Motor neuron (in vitro differentiated cells): ENCODE data around the gene ADK. TPM values are rescaled to one million over a fixed set of nuclear protein-coding genes. Genes with fewer than 3 reads are reported as not detected.

Source experiments
- ATAC-seq, 8 experiments: fragments of 200-7000 bp; cut with Tn5 transposase; replicated peaks in 6 of 8; 2 replicates each; pipeline ENCODE4 v1.8.0; 2021; ENCODE audit warnings: mild to moderate bottlenecking in 8 of 8, moderate library complexity in 8 of 8
- H3K27ac ChIP-seq, 2 donors: fragments of 250-450 bp; sonication (Bioruptor Pico); 2 replicates each; pipeline ENCODE4 v1.9.0; 2021; ENCODE audit warnings: antibody characterized with exemption in 2 of 2, mild to moderate bottlenecking in 2 of 2, moderate library complexity in 1 of 2
- H3K4me1 ChIP-seq, 2 donors: fragments of 250-450 bp; sonication (Bioruptor Pico); replicated peaks in 1 of 2; 2 replicates each; pipeline ENCODE4 v1.6.1; 2021; ENCODE audit warnings: antibody characterized with exemption in 2 of 2, mild to moderate bottlenecking in 2 of 2, moderate library complexity in 1 of 2
- H3K4me3 ChIP-seq, 5 donors: fragments of 250-450 bp; sonication (Bioruptor Pico); 2 replicates each; pipeline ENCODE4 v1.9.0; 2021; ENCODE audit warnings: antibody characterized with exemption in 5 of 5, mild to moderate bottlenecking in 5 of 5, moderate library complexity in 4 of 5
- WGBS, 10 experiments: fragments of 450-650 bp; shearing (Covaris generic); methylation state at CpG; one replicate each; pipeline ENCODE4 v1.0.0; 2022; 5-methylcytosine and 5-hydroxymethylcytosine counted together
- in situ Hi-C, 9 experiments: fragments of 400-800 bp; cut with MboI; loops; one replicate each; pipeline ENCODE4 v1.15.0; 2021; ENCODE audit warnings: low sequenced_read_pairs in 9 of 9, low pct_unique_long_range_greater_than_20kb in 2 of 9; ENCODE audit not compliant: unreplicated experiment in 9 of 9
- total RNA-seq, 8 experiments: library from RNA; unstranded; fragments of 300-600 nt; gene quantifications; 2 replicates each; pipeline versions ENCODE4 v1.2.3 to v1.2.4, GENCODE V29; 2022

The ADK gene
- total RNA-seq, 8 experiments from 2014 or later: 22.9 to 46.8 (median 31.7) TPM

DNA sequence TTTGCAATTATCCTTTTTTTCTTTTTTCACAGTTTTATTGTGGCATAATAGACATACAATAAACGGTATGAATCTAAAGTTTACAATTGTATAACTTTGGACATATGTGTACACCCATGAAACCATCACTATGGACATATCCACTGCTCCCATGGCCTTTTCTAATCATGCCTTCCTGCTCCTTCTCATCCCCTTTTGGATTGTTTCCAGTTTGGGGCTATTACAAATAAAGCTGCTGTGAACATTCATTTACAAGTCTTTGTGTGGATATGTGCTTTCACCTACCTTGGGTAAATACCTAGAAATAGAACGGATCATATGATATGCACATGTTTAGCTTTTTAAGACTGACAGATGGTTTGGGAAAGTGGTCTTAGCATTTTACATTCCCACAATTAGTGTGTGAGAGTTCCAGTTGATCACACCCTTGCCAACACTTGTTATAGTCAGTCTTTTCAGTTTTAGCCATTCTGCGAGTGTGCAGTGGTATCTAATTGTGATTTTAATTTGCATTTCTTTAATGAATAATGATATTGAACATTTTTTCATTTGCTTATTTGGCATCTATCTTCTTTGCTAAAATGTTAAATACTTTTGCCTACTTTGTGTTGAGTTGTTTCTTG is 554.4 kb downstream of the ADK start:
- Histone ChIP-seq H3K4me3 (no peak overlapping the region), H3K27ac (no peak overlapping the region), H3K4me1 (peaks cover 6% of the 10 kb centered on the region in 2 donors)
- no peak for ATAC-seq
- in situ Hi-C loops: no loop called here
- 67 to 100% (median 92%) methylated on average over 2 to 3 of the region's 3 CpGs for WGBS, 10 experiments

GRCh38 chr10:74706966-74707365 is 555.9 kb downstream of the ADK start:
- Histone ChIP-seq H3K27ac (no peak overlapping the region), H3K4me3 (no peak overlapping the region), H3K4me1 (peaks cover 6% of the 10 kb centered on the region in 2 donors)
- WGBS, 10 experiments: 60 to 100% (median 92%) methylated on average over 1 to 3 of the region's 3 CpGs; no CpG with 5 or more reads in 3 of the 10 experiments
- no peak for ATAC-seq
- in situ Hi-C loops: no loop called here

DNA sequence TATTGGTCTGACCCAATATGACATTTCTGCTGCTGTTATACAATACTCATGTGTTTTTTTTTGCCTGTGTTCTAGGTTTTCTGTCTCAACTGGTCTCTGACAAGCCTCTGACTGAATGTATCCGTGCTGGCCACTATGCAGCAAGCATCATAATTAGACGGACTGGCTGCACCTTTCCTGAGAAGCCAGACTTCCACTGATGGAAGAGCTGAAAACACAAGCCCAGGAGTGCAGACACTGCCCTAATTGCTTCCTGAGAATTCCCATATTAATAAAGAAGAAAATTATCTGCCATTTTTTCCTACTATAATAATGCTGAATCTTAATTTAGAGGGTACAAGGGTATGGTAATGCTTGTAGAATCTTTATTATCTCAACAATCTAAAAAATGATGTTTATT is 557.2 kb downstream of the ADK start:
- WGBS, 10 experiments: 80 to 100% (median 93%) methylated on average over 2 of the region's 2 CpGs; no CpG with 5 or more reads in 5 of the 10 experiments
- Histone ChIP-seq H3K4me1 (peaks cover 6% of the 10 kb centered on the region in 2 donors), H3K27ac (no peak overlapping the region), H3K4me3 (no peak overlapping the region)
- in situ Hi-C loops: no loop called here
- ATAC-seq: no peak

DNA sequence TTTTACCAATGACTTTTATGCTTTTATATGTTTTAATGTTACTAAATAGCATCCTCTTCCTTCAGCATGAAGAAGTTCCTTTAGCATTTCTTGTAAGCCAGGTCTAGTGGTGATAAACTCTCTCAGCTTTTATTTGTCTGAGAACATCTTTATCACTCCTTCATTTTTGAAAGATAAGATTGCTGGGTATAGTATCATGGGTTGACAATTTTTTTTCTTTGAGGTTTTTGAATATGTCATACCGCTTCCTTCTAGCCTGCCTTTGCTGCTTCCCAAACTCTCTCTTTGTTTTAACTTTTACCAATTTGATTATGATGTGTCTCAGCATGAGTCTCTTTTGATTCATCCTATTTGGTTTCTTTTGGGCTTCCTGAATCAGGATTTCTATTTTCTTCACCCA is 567.2 kb downstream of the ADK start:
- in situ Hi-C loops: no loop called here
- H3K4me1 ChIP-seq: no peaks in the 10 kb centered on the region

DNA sequence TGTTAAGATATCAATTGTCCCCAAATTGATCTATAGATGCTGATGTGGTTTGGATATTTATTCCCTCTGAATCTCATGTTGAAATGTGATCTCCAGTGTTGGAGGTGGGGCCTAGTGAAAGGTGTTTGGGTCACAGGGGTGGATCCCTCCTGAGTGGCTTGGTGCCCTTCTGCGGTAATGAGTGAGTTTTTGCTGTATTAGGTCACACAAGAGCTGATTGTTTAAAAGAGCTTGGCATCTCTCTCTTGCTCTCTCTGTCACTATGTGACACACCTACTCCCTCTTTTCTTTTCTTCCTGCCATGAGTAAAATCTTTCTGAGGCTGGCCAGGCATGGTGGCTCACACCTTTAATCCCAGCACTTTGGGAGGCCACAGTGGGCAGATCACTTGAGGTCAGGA is 577.2 kb downstream of the ADK start:
- in situ Hi-C loops: no loop called here
- Histone ChIP-seq H3K27ac (no peak overlapping the region), H3K4me1 (no peaks in the 10 kb centered on the region), H3K4me3 (no peak overlapping the region)
- WGBS, 10 experiments: 67 to 100% (median 93%) methylated on average over 1 of the region's 1 CpG; no CpG with 5 or more reads in 6 of the 10 experiments
- ATAC-seq: no peak

More for the DNA sequence above, 567.2 kb downstream of the ADK start:
- Histone ChIP-seq H3K27ac (no peak overlapping the region), H3K4me3 (no peak overlapping the region)
- WGBS, 10 experiments: 83 to 100% (median 97%) methylated on average over 1 of the region's 1 CpG
- ATAC-seq: no peak

DNA sequence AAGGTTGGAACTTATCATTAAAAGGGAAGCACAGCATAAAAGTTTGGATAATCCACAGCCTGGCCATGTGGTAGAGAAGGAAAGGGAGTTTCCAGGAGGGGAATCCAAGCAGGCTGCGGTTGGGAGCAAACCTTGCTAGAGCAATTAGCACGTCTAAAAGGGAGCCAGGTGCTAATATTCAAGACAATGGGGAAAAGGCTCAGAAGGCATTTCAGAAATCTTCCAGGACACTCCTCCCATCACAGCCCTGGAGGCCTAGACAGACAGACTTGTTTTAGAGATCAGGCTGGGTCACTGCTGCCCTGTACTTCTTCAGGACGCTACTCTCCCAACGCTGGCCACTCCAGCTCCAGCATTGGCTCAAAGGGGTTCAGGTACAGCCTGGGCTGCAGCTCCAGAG is 579.2 kb downstream of the ADK start:
- in situ Hi-C loops: no loop called here
- Histone ChIP-seq H3K27ac (no peak overlapping the region), H3K4me1 (no peaks in the 10 kb centered on the region), H3K4me3 (no peak overlapping the region)
- WGBS, 10 experiments: 20 to 38% methylated on average over 4 of the region's 4 CpGs; no CpG with 5 or more reads in 8 of the 10 experiments
- ATAC-seq: no peak

DNA sequence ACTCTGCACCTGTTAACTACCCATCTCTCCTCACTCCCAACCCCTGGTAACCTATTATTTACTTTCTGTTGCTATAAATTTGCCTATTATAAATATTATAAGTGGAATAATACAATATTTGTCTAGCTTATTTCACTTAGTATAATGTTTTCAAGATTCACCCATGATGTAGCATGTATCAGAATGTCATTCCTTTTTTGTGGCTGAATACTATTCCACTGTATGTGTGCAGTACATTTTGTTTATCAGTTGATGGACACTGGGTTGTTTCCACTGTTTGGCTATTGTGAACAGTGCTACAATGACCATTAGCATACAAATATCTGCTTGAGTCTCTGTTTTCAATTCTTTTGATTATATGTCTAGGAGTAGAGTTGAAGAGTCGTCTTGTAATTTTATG is 582.6 kb downstream of the ADK start:
- no peak overlapping the region for H3K27ac ChIP-seq
- ATAC-seq: no peak
- no peak overlapping the region for H3K4me3 ChIP-seq
- no peaks in the 10 kb centered on the region for H3K4me1 ChIP-seq
- WGBS, 10 experiments: 86 to 100% (median 100%) methylated on average over 1 of the region's 1 CpG; no CpG with 5 or more reads in 4 of the 10 experiments
- in situ Hi-C loops: no loop called here

- in situ Hi-C loops: no loop called here
- no peak for ATAC-seq
- WGBS, 10 experiments: 46 to 100% (median 72%) methylated on average over 1 to 2 of the region's 2 CpGs; no CpG with 5 or more reads in 2 of the 10 experiments
Measured at GRCh38 chr10:74736029-74736428, 585.0 kb downstream of the ADK start.

GRCh38 chr10:74738052-74738451 is 587.0 kb downstream of the ADK start:
- no peak overlapping the region for H3K27ac ChIP-seq
- no peak for ATAC-seq
- WGBS, 10 experiments: 60 to 89% (median 83%) methylated on average over 1 of the region's 1 CpG; no CpG with 5 or more reads in 5 of the 10 experiments
- in situ Hi-C loops: no loop called here
- no peaks in the 10 kb centered on the region for H3K4me1 ChIP-seq
- H3K4me3 ChIP-seq: no peak overlapping the region

More at GRCh38 chr10:74736029-74736428, 585.0 kb downstream of the ADK start:
- Histone ChIP-seq H3K4me1 (no peaks in the 10 kb centered on the region), H3K27ac (no peak overlapping the region), H3K4me3 (no peak overlapping the region)

- WGBS, 10 experiments: 79 to 100% (median 88%) methylated on average over 1 to 2 of the region's 3 CpGs; no CpG with 5 or more reads in 1 of the 10 experiments
- in situ Hi-C loops: no loop called here
- ATAC-seq: no peak
- Histone ChIP-seq H3K4me1 (no peaks in the 10 kb centered on the region), H3K27ac (no peak overlapping the region), H3K4me3 (no peak overlapping the region)
Measured at GRCh38 chr10:74738542-74738941, 587.5 kb downstream of the ADK start.

DNA sequence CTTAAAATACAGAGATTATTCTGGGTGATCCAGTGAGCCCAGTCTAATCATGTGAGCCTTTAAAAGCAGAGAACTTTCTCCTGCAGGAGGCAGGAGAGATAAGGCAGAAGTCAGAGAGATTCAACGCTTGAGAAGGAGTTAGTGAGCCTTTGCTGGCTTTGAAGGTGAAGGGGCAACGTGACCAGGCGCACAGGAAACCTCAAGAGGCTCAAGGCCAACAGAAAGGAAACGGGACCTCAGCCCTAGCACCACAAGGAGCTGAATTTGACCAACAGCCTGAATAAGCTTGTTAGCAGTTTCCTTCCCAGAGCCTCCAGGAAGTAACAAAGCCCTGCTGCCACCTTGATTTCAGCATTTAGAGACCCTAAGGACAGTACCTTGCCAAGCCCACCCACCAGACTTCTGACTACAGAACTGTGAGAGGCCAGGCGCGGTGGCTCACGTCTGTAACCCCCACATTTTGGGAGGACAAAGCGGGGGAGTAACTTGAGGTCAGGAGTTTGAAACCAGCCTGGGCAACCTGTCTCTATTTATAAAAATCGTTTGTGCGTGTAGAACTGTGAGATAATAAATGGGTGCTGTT is 588.1 kb downstream of the ADK start:
- in situ Hi-C loops: no loop called here
- Histone ChIP-seq H3K4me3 (no peak overlapping the region), H3K4me1 (no peaks in the 10 kb centered on the region), H3K27ac (no peak overlapping the region)
- ATAC-seq: no peak
- WGBS, 10 experiments: 53 to 94% (median 72%) methylated on average over 2 to 5 of the region's 10 CpGs; no CpG with 5 or more reads in 3 of the 10 experiments

DNA sequence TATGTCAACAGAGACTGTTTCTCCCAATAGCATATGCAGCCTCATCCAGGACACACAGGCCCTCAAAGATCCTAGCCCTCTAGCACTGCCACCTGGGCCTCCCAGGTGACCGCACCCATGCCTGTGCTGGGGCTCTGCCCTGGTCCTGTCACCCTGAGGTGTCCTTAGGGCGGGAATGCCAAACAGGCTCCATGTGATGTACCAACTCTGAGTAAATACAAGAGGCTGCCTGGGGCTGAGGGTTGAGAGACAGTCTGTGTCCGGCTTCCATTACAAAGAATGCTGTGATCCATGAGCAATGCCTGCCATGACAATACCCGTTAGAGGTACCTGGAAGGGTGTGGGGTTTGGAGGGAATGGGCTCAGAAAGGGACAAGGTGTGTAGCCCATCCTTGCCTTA is 592.4 kb downstream of the ADK start:
- H3K4me1 ChIP-seq: no peaks in the 10 kb centered on the region
- H3K4me3 ChIP-seq: no peak overlapping the region
- H3K27ac ChIP-seq: no peak overlapping the region
- ATAC-seq: peak in 1 of 8 experiments; percentile 18
- 83 to 100% (median 100%) methylated on average over 1 to 4 of the region's 4 CpGs; no CpG with 5 or more reads in 1 of the 10 experiments for WGBS, 10 experiments
- in situ Hi-C loops: no loop called here

- in situ Hi-C loops: no loop called here
- 40 to 90% (median 70%) methylated on average over 1 to 3 of the region's 4 CpGs; no CpG with 5 or more reads in 6 of the 10 experiments for WGBS, 10 experiments
Measured at GRCh38 chr10:74745449-74745848, 594.4 kb downstream of the ADK start.

GRCh38 chr10:74746813-74747212 is 595.8 kb downstream of the ADK start:
- Histone ChIP-seq H3K27ac (no peak overlapping the region), H3K4me3 (no peak overlapping the region), H3K4me1 (no peaks in the 10 kb centered on the region)
- 0 to 100% (median 73%) methylated on average over 1 to 7 of the region's 14 CpGs; no CpG with 5 or more reads in 3 of the 10 experiments for WGBS, 10 experiments
- peak in 3 of 8 experiments; percentile 33 to 99 (median 99) for ATAC-seq
- in situ Hi-C loops: no loop called here

More at GRCh38 chr10:74745449-74745848, 594.4 kb downstream of the ADK start:
- Histone ChIP-seq H3K4me1 (no peaks in the 10 kb centered on the region), H3K27ac (no peak overlapping the region), H3K4me3 (no peak overlapping the region)
- no peak for ATAC-seq
